Common myeloid progenitor, CD34-positive (primary cell): ENCODE results near the gene ZFAND3.
"Not testable (repeated sequence)": the region's sequence is repeated elsewhere in the genome, so short reads cannot be mapped to it uniquely, and the experiment has no call there.

Experiments
- CTCF ChIA-PET: fragments of 350-600 bp; sonication (Branson Sonifier 250); formaldehyde crosslinking; loops from one replicate; lab custom pipeline; 2021; ENCODE audit warnings: antibody characterized with exemption; lab: Charles Lee
- POLR2A ChIA-PET: fragments of 350-600 bp; sonication (Branson Sonifier 250); formaldehyde crosslinking; loops from one replicate; lab custom pipeline; 2021; ENCODE audit warnings: antibody characterized with exemption; lab: Charles Lee
- DNase-seq, 3 donors: peaks; one replicate each; pipeline versions ENCODE4 v3.0.0 to v3.0.0-alpha.2; 2013
- H3K27ac ChIP-seq, 2 experiments: 1 replicate in 1 of 2; 2 replicates in 1 of 2; pipeline ENCODE4 v1.7.0; 2013; ENCODE audit warnings: inconsistent platforms in 2 of 2, low read length in 2 of 2, mild to moderate bottlenecking in 2 of 2, low read depth in 1 of 2, moderate library complexity in 1 of 2; ENCODE audit not compliant: severe bottlenecking in 2 of 2, insufficient read depth in 1 of 2, poor library complexity in 1 of 2
- H3K27me3 ChIP-seq, 5 experiments: replicated peaks in 2 of 5; 1 replicate in 3 of 5; 2 replicates in 2 of 5; pipeline versions ENCODE4 v1.6.1 to v1.7.0; 2013; ENCODE audit warnings: low read length in 4 of 5, mild to moderate bottlenecking in 2 of 5, moderate library complexity in 2 of 5, inconsistent platforms in 1 of 5; ENCODE audit not compliant: insufficient read depth in 5 of 5, control insufficient read depth in 4 of 5
- H3K36me3 ChIP-seq, 4 experiments: 1 replicate in 2 of 4; 2 replicates in 2 of 4; pipeline versions ENCODE4 v1.6.1 to v1.7.0; 2013; ENCODE audit warnings: low read length in 3 of 4, control low read depth in 1 of 4, mild to moderate bottlenecking in 1 of 4; ENCODE audit not compliant: control insufficient read depth in 4 of 4, insufficient read depth in 4 of 4
- H3K4me1 ChIP-seq, 4 experiments: 1 replicate in 3 of 4; 2 replicates in 1 of 4; pipeline versions ENCODE4 v1.6.1 to v1.7.1; 2013; ENCODE audit warnings: low read length in 3 of 4, mild to moderate bottlenecking in 3 of 4, control low read depth in 1 of 4, inconsistent platforms in 1 of 4, moderate library complexity in 1 of 4; ENCODE audit not compliant: control insufficient read depth in 4 of 4, insufficient read depth in 4 of 4; ENCODE audit errors: control extremely low read depth in 1 of 4
- H3K4me3 ChIP-seq, 7 experiments: 1 replicate in 4 of 7; 2 replicates in 3 of 7; pipeline versions ENCODE4 v1.5.1 to v1.7.0; 2013; ENCODE audit warnings: mild to moderate bottlenecking in 7 of 7, low read length in 6 of 7, moderate library complexity in 6 of 7, inconsistent platforms in 2 of 7, low read depth in 2 of 7, control low read depth in 1 of 7; ENCODE audit not compliant: insufficient read depth in 4 of 7, control insufficient read depth in 1 of 7; ENCODE audit errors: extremely low read depth in 1 of 7
- H3K9me3 ChIP-seq, 5 experiments: 1 replicate in 4 of 5; 2 replicates in 1 of 5; pipeline versions ENCODE4 v1.6.1 to v1.7.1; 2013; ENCODE audit warnings: low read length in 4 of 5, mild to moderate bottlenecking in 2 of 5, inconsistent platforms in 1 of 5, low read depth in 1 of 5, moderate library complexity in 1 of 5; ENCODE audit not compliant: control insufficient read depth in 4 of 5, insufficient read depth in 2 of 5; ENCODE audit errors: control extremely low read depth in 1 of 5
- WGBS: methylation state at CpG from one replicate; pipeline ENCODE4 v1.1.5; 2013; ENCODE audit not compliant: insufficient coverage; 5-methylcytosine and 5-hydroxymethylcytosine counted together

The ZFAND3 gene

DNA sequence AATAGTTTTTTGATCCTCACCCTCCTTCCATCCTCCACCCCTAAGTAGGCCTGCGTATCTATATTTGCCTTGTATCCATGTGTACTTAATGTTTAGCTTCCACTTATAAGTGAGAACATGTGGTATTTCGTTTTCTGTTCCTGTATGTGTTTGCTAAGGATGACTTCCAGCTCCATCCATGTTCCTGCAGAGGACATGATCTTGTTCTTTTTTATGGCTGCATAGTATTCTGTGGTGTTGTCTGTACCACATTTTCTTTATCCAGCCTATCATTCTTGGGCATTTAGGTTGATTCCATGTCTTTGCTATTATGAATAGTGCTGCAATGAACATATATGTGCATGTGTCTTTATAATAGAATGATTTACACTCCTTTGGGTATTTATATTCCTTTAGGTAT is 129.1 kb downstream of the ZFAND3 start:
- not testable (repeated sequence) for DNase-seq

GRCh38 chr6:37952027-37952426 is 132.5 kb downstream of the ZFAND3 start:
- Histone ChIP-seq H3K9me3 (peaks cover 0 to 8% (median 1%) of the 10 kb centered on the region in 5 experiments), H3K4me3 (no peak overlapping the region), H3K36me3 (peaks cover 0 to 6% (median 1%) of the 10 kb centered on the region in 4 experiments), H3K4me1 (peaks cover 0 to 1% (median 0%) of the 10 kb centered on the region in 4 experiments), H3K27ac (no peak overlapping the region), H3K27me3 (no peaks in the 10 kb centered on the region)
- WGBS, result 100% methylated on average over 1 of the region's 2 CpGs
- DNase-seq, result no peak
- ChIA-PET POLR2A (no interaction called here), CTCF (no interaction called here)

More for the DNA sequence above, 129.1 kb downstream of the ZFAND3 start:
- not testable (repeated sequence) for H3K36me3 ChIP-seq, H3K27ac ChIP-seq, H3K4me3 ChIP-seq, H3K9me3 ChIP-seq, H3K4me1 ChIP-seq, H3K27me3 ChIP-seq
- CTCF ChIA-PET, result interaction anchor here (1.9 kb wide), 1 partner anchor 158 kb away, joined by 6 read pairs; no protein-coding TSS in a partner anchor
- WGBS, result no CpG with 5 or more reads among the region's 2 CpGs
- POLR2A ChIA-PET, result interaction anchor here (0.5 kb wide), 1 partner anchor 593 kb away, joined by 3 read pairs; no protein-coding TSS in a partner anchor

GRCh38 chr6:37954791-37955190 is 135.3 kb downstream of the ZFAND3 start:
- ChIA-PET POLR2A (interaction anchor here (0.7 kb wide), 1 partner anchor 14 kb away, joined by 3 read pairs; no protein-coding TSS in a partner anchor), CTCF (interaction anchor here (1.0 to 2.5 kb wide), 3 partner anchors 19 to 134 kb away, joined by 3 to 7 read pairs (median 3); no protein-coding TSS in a partner anchor)
- Histone ChIP-seq H3K36me3 (no peaks in the 10 kb centered on the region), H3K4me3 (no peak overlapping the region), H3K9me3 (peaks cover 0 to 1% (median 0%) of the 10 kb centered on the region in 5 experiments), H3K4me1 (no peaks in the 10 kb centered on the region), H3K27me3 (no peaks in the 10 kb centered on the region), H3K27ac (no peak overlapping the region)
- DNase-seq, result no peak

DNA sequence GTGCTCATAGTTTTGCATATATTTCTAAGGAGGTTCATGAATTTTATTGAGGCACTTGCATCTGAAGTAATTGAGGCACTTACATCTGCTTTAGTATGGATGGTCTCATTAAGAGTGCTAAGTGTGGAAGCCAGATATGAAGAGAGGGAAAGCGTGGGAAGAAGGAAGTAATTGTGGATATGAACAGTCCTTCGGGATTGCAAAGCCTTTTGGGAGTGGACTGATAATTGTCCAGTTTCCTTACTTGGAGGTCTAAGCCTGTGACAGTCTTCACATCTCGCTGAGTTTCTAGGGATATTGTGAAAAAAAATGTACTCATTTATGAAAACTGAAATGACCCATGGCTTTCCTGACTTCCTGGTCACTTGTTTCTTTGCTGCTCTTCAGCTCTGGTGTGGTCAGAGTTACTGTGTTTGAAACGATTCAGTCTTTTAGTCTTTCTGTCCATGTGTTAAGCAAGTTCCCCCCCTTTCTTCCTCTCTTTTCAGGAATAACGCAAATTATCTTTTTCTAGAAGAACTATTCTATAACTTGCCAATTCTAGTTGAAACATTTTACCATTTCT is 137.3 kb downstream of the ZFAND3 start:
- no peak for DNase-seq
- Histone ChIP-seq H3K27me3 (no peaks in the 10 kb centered on the region), H3K4me3 (no peak overlapping the region), H3K4me1 (no peaks in the 10 kb centered on the region), H3K36me3 (peaks cover 0 to 9% (median 0%) of the 10 kb centered on the region in 4 experiments), H3K27ac (no peak overlapping the region), H3K9me3 (peaks cover 0 to 3% (median 1%) of the 10 kb centered on the region in 5 experiments)
- ChIA-PET POLR2A (no interaction called here), CTCF (interaction anchor here (1.0 to 2.5 kb wide), 2 partner anchors 15 to 17 kb away, joined by 3 to 7 read pairs; no protein-coding TSS in a partner anchor)
- WGBS, result 100% methylated on average over 4 of the region's 5 CpGs

- peaks cover 0 to 10% (median 0%) of the 10 kb centered on the region in 4 experiments for H3K36me3 ChIP-seq
- H3K27me3 ChIP-seq, result no peaks in the 10 kb centered on the region
- DNase-seq, result no peak
- POLR2A ChIA-PET, result no interaction called here
- H3K4me1 ChIP-seq, result no peaks in the 10 kb centered on the region
- CTCF ChIA-PET, result interaction anchor here (1.2 kb wide), 1 partner anchor 33 kb away, joined by 3 read pairs; no protein-coding TSS in a partner anchor
- WGBS, result 86% methylated on average over 2 of the region's 3 CpGs
- H3K27ac ChIP-seq, result no peak overlapping the region
- H3K4me3 ChIP-seq, result no peak overlapping the region
- H3K9me3 ChIP-seq, result peaks cover 0 to 5% (median 0%) of the 10 kb centered on the region in 5 experiments
Observed at GRCh38 chr6:37959061-37959460, 139.5 kb downstream of the ZFAND3 start.

DNA sequence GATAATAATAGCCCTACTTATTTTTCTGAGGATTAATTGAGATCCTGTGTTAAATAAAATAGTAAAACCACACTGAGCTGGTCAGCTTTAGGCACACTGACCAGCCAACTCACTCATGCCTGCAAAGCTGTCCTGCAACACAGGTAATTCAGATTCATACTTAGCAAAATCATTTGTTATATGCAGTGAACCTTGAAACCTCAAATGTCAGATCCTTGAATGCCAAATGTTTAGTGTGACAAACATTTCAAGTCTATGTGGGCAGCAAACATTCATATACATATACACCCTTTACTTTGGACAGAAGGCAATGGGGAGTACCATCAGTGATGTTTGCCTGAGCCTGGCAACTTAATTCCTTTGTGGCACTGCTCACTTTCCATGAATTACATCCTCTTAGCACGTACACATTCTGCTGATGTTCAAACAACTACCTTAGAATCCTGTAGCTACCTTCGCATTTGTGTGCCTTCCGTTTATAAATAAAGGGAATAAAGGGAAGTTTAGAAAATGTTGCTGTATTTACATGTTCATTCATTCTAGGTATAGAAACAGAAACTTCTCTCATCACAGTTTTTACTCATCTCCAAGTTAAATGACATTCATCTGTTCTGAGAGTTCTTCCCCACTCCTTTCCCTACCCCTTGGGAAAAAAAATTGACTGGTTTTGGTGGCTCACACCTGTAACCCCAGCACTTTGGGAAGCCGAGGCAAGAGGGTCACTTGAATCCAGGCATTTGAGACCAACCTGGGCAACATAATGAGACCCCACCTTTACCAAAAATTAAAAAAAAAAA is 140.8 kb downstream of the ZFAND3 start:
- H3K4me1 ChIP-seq, result no peaks in the 10 kb centered on the region
- H3K36me3 ChIP-seq, result peaks cover 0 to 16% (median under 1%) of the 10 kb centered on the region in 4 experiments
- H3K4me3 ChIP-seq, result no peak overlapping the region
- 100% methylated on average over 1 of the region's 4 CpGs for WGBS
- H3K27ac ChIP-seq, result no peak overlapping the region
- DNase-seq, result no peak
- POLR2A ChIA-PET, result no interaction called here
- peaks cover 0 to 5% (median 0%) of the 10 kb centered on the region in 5 experiments for H3K9me3 ChIP-seq
- H3K27me3 ChIP-seq, result no peaks in the 10 kb centered on the region
- CTCF ChIA-PET, result interaction anchor here (0.9 to 1.3 kb wide), 3 partner anchors 14 to 34 kb away, joined by 3 to 4 read pairs (median 3); no protein-coding TSS in a partner anchor
